ENCODE data around the gene PCF11. TPM values are rescaled to one million over a fixed set of nuclear protein-coding genes. Genes with fewer than 3 reads are reported as not detected.

The PCF11 gene
- total and polyA plus RNA-seq, 2 of the 13 experiments (the other 11 are each of a cell fraction or from before 2014, with no cell fraction given): 40.3 to 47.7 TPM

DNA sequence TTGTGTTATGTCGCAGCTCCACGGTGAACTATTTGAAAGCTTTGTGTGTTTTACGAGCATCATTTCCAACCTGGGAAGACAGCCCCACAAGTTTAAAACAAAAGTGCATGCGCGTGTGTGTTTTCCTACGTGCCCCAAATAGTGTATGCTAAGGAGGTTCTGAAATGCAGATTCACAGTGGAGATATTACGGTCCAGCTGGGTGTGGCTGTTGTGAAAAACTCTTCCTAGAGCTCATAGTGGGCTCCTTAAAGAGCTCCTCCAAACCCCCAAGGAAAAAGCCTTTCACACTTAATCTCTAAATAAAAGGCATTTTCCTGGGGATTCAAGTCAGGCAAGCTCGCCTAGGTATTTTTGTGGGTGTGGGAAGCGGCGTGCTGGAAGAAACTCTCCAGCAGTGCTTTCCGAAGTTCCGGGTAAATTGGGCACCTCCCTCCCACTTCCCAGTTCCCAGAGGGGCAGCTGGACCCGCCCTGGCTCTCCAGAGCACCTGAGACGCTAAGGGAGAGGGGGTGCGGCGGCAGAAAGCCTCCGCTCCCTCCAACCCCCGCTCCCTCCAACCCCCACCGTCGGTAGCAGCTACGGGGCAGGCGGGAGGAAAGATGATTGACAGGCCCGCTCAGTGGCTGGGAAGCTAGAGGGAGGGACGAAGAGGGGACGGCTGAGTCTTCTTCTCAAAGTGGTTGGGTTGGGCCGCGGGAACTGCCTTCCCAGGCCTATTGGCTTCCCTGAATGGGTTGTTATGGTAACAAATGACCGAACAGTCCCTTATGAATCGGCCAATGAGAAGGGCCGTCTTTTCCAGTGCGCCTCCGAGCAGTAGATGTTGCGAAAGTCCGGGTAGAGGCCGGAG, 561 bp upstream of the PCF11 start (continued):
- TF ChIP-seq, protein P1, sequence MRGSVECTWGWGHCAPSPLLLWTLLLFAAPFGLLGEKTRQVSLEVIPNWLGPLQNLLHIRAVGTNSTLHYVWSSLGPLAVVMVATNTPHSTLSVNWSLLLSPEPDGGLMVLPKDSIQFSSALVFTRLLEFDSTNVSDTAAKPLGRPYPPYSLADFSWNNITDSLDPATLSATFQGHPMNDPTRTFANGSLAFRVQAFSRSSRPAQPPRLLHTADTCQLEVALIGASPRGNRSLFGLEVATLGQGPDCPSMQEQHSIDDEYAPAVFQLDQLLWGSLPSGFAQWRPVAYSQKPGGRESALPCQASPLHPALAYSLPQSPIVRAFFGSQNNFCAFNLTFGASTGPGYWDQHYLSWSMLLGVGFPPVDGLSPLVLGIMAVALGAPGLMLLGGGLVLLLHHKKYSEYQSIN (CRISPR knock-in tag; IDR thresholded peaks at IDR 0.05; ENCODE audit: borderline replicate concordance): no peak
- TF ChIP-seq, protein P2, sequence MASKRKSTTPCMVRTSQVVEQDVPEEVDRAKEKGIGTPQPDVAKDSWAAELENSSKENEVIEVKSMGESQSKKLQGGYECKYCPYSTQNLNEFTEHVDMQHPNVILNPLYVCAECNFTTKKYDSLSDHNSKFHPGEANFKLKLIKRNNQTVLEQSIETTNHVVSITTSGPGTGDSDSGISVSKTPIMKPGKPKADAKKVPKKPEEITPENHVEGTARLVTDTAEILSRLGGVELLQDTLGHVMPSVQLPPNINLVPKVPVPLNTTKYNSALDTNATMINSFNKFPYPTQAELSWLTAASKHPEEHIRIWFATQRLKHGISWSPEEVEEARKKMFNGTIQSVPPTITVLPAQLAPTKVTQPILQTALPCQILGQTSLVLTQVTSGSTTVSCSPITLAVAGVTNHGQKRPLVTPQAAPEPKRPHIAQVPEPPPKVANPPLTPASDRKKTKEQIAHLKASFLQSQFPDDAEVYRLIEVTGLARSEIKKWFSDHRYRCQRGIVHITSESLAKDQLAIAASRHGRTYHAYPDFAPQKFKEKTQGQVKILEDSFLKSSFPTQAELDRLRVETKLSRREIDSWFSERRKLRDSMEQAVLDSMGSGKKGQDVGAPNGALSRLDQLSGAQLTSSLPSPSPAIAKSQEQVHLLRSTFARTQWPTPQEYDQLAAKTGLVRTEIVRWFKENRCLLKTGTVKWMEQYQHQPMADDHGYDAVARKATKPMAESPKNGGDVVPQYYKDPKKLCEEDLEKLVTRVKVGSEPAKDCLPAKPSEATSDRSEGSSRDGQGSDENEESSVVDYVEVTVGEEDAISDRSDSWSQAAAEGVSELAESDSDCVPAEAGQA (IDR thresholded peaks at IDR 0.05; ENCODE audit: low read depth): no peak; the same call in 1 of the 2 replicates
- TF ChIP-seq, protein P2 (CRISPR knock-in tag; IDR thresholded peaks at IDR 0.05; ENCODE audit: borderline replicate concordance): no peak
- TF ChIP-seq, protein P3, sequence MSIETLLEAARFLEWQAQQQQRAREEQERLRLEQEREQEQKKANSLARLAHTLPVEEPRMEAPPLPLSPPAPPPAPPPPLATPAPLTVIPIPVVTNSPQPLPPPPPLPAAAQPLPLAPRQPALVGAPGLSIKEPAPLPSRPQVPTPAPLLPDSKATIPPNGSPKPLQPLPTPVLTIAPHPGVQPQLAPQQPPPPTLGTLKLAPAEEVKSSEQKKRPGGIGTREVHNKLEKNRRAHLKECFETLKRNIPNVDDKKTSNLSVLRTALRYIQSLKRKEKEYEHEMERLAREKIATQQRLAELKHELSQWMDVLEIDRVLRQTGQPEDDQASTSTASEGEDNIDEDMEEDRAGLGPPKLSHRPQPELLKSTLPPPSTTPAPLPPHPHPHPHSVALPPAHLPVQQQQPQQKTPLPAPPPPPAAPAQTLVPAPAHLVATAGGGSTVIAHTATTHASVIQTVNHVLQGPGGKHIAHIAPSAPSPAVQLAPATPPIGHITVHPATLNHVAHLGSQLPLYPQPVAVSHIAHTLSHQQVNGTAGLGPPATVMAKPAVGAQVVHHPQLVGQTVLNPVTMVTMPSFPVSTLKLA (IDR thresholded peaks at IDR 0.05): peak; percentile 21; the same call in 1 of the 2 replicates
- TF ChIP-seq ZFP36L1 (CRISPR knock-in tag; IDR thresholded peaks at IDR 0.05): peak; percentile 30; the same call in 1 of the 2 replicates
- TF ChIP-seq GTF3A (CRISPR knock-in tag; conservative IDR thresholded peaks at IDR 0.05): no peak
- TF ChIP-seq, protein P4, sequence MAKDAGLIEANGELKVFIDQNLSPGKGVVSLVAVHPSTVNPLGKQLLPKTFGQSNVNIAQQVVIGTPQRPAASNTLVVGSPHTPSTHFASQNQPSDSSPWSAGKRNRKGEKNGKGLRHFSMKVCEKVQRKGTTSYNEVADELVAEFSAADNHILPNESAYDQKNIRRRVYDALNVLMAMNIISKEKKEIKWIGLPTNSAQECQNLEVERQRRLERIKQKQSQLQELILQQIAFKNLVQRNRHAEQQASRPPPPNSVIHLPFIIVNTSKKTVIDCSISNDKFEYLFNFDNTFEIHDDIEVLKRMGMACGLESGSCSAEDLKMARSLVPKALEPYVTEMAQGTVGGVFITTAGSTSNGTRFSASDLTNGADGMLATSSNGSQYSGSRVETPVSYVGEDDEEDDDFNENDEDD (CRISPR knock-in tag; IDR thresholded peaks at IDR 0.05; ENCODE audit: borderline replicate concordance): peak; percentile 36; the same call in 1 of the 2 replicates
- TF ChIP-seq TAF1 (CRISPR knock-in tag; IDR thresholded peaks at IDR 0.05): no peak
- TF ChIP-seq ZNF891 (CRISPR knock-in tag; IDR thresholded peaks at IDR 0.05): no peak
- TF ChIP-seq ARNT2 (CRISPR knock-in tag; IDR thresholded peaks at IDR 0.05; ENCODE audit: low read depth): 0 out of 2 replicates have a peak, but pooled peaks have one; percentile 33
- TF ChIP-seq, protein P5, sequence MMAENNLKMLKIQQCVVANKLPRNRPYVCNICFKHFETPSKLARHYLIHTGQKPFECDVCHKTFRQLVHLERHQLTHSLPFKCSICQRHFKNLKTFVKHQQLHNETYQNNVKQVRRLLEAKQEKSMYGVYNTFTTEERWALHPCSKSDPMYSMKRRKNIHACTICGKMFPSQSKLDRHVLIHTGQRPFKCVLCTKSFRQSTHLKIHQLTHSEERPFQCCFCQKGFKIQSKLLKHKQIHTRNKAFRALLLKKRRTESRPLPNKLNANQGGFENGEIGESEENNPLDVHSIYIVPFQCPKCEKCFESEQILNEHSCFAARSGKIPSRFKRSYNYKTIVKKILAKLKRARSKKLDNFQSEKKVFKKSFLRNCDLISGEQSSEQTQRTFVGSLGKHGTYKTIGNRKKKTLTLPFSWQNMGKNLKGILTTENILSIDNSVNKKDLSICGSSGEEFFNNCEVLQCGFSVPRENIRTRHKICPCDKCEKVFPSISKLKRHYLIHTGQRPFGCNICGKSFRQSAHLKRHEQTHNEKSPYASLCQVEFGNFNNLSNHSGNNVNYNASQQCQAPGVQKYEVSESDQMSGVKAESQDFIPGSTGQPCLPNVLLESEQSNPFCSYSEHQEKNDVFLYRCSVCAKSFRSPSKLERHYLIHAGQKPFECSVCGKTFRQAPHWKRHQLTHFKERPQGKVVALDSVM (CRISPR knock-in tag; IDR thresholded peaks at IDR 0.05): peak; percentile 27; the same call in 1 of the 2 replicates
- 0 out of 2 replicates have a peak, but pooled peaks have one; percentile 51 for TF ChIP-seq MTA1 (CRISPR knock-in tag; IDR thresholded peaks at IDR 0.05; ENCODE audit: borderline replicate concordance)
- TF ChIP-seq ZNF263 (CRISPR knock-in tag; IDR thresholded peaks at IDR 0.05): no peak
- TF ChIP-seq RFX1 (IDR thresholded peaks at IDR 0.05): peak; percentile 96
- 0 out of 2 replicates have a peak, but pooled peaks have one; percentile 27 for TF ChIP-seq TARDBP (CRISPR knock-in tag; IDR thresholded peaks at IDR 0.05)
- 0 out of 2 replicates have a peak, but pooled peaks have one; percentile 19 for TF ChIP-seq PHF20 (CRISPR knock-in tag; IDR thresholded peaks at IDR 0.05)
